HG03457 (cell line): ENCODE measurements around the gene FADS2.

Experiments
- ATAC-seq: cut with Tn5 transposase; IDR thresholded peaks from one replicate; pipeline ENCODE4 v1.9.1; 2021; ENCODE audit warnings: moderate number of reproducible peaks; ENCODE audit not compliant: unreplicated experiment

FADS2 gene

DNA sequence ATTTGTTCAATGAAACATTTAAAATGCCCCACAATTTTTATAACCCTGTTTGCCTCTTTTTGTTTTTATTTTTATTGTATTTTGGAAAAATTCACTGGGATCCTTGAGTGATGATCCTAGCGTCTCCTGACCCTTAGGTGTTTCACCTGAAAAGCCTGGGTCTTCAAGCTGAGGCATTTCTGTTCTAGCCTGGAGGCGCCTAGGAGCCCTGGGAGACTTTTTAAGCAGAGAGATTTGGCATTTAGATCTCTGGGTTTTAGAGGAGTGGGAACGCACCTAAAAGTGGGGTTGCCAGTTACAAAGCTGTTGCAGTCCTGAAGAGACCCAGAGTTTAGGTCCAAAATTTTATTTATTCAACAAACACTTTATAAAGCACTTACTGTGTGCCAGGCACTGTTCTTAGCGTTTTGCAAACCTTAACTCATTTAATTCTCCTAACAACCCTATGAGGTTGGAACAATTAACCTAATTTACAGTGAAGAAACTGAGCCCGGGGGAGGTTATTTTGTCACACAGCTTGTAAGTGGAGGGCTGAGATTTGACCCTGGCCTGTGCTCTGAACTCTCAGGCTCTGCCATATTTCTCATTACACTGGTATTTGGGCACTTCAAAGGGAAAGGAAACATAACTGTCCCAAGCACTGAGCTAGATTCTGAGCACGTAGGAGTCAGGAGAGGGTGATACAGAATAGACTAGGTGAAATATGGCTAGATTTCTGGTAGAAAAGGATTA lies 10.5 kb upstream of the FADS2 start:
- no peak for ATAC-seq

DNA sequence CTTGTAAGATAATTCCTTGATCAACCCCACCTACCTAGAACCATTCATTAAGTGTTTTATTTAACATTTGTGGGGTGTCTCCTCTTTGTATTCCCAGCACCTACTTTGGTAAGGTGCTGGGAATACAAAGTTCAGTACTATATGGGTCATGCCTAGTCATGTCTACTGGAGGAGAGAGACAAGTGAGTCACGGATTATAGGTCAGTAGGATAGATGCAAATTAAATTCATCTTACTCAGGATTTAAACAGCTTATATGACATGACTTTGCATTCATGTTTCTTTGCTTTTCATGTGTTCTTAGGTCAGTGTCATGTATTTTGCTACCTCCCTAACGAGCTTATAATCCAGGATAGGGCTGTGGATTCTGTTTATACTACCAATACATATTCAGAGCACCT lies 7.9 kb upstream of the FADS2 start:
- no peak for ATAC-seq

DNA sequence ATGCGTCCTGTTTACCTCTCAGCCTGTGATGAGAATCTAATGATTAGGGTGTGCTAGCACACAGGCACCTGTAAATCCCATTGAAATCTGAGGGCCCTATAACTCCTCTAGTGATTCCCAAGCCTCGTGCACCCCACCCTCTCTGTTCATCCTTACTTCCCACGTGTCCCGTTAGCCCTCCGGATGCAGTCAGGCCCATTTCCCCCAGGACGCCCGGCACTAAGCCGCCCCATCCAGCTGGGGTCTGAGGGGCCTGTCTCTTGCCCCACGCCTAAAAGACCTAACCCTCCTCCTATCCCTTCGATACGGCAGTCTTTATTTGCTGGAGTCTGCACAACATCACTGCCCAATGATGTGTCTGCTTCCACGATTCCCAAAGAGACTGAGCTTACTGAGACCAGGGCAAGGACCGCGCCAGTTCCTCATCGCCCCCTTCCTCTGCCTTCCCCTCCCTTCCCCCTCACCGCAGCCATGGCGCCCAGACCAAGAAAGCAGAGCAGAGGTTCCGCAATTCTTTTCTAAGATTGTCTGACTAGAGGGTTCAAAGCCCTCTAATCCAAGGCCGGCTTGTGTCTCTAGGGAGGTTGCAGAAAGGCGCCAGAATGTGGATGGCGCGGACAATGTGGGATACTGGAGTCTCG lies 1.1 kb upstream of the FADS2 start:
- ATAC-seq, result peak; percentile 5

DNA sequence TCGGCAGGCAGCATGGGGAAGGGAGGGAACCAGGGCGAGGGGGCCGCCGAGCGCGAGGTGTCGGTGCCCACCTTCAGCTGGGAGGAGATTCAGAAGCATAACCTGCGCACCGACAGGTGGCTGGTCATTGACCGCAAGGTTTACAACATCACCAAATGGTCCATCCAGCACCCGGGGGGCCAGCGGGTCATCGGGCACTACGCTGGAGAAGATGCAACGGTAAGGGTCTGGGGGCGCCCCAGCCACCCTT lies 204 bp downstream of the FADS2 start:
- ATAC-seq, result peak; percentile 3

DNA sequence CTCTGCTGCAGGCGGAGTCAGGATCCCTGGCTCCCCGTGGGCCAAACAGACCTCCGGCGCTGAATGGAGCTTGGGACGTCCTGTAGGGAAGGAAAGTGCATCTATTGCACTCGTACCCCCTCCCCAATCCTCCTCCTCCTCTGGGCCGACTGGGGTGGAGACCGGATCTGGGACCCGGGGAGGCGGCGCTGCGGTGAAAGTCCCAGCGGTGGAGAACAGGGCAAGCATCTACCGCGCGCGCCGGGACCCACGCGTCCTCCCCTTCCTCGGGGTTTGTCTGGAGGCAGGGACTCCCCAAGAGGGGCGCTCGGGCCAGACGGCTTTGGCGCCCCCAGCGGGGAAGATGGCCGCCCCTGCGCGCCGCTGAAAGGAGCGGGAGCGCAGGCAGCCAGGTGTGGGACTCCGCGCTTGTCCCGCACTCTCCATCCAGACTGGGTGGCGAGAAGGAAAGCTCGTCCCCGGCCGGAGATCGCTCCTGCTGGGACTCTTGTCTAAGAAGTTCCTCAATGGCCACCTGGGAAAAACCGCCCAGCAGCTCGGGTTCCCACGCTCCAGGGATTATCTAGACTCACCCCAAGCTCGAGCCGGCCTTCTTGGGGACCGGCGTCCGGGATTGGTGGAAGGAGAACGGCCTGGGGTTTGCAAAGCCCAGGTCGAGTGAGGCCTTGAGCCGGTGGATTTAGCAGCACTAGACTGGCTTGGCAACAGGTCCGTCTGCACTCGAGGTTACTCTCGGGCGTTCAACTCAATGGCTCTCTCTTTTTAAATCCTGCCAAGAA lies 718 bp downstream of the FADS2 start:
- no peak for ATAC-seq

DNA sequence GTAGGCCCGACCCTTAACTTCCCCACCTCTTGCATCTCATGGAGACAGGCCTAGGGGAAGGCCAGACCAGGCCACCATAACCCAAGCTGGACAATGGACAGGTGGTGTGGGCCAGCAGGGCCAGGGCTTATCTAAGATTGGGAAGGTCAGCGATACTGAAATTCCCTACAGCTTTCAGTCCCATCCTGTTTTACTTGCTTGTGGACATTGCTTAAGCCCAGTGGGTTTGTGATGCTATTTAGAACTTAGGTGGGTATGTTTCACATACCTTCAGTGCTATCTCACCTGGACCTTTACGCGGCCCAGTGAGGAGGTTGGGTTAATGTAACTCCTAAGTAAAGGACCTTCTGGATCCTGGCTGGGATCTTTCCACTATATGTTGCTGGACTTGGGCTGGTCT lies 1.7 kb downstream of the FADS2 start:
- no peak for ATAC-seq

DNA sequence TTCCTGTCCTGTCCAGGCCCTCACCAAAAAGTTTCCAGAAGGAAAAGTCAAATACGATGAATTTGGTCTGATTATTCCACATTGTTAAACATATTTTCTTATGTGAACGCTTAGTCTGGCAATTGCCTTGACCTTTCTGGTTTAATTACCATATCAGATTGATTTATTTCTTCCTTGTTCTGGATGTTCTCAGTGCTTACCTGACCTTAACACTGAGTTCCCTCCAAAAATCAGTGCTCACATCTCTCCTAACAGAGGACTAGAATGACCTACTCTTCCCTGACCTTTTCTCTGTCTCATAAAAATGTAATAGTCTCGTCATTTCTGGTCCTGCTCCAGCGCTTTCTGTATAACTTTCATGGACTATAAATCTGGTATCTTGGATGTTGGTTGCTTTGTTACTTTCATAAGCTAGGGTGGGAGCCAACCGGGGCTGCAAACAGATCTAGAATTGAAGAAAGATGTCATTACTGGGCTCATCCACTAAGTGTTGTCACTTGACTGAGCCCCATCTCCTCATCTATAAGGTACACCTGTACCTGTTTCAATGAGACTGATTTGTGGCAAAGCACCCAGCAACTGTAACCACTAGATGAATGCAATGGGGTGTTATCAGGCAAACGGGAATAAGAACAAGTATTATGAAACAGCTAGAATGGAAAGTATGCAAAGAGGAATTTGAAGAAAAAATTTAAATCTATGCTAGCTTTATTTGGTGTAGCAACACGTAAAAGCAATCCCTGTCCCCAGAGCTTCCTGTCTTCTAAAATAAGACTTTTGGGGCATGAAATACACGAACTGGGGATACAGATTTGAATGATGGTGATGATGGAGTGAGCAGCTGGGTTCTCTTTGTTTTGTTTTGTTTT lies 2.4 kb downstream of the FADS2 start:
- no peak for ATAC-seq

DNA sequence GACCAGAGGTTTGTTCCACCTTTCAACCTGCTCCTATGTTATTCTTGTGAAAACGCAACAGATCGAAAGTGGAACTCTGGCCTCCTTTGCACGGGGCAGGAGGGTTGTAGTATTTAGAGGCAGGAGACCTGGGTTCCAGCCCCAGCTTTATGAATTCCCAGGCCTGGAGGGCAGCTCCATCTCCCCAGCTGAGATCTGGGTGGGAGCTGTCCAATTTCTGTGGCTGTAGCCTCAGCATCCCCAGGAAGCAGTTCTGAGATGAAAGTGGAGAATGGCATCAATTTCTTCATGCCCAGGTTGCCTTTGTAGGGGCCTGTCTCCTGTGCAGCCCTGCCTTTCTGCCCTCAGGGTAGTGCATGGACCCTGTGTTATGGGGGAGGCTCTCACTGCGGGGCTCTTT lies 4.1 kb downstream of the FADS2 start:
- ATAC-seq, result no peak

DNA sequence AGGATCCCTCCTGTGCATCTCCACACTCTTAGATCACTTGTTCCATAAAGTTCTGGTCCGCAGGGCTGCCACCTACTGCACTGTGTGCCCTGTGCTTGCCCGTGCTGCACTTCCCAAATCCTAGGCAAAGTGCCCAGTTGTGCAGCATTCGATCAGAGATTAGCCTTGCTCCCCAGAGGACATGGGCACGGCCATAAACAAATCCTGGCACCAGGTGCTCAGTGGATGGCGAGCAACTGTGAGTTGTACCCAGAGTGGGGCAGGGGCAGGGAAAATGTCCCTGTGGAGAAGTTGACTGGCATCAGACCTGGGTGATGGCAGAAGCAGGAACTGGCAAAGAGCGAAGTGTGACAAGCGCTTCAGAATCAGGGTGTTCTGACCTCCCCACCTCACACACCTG lies 4.7 kb downstream of the FADS2 start:
- ATAC-seq, result no peak

DNA sequence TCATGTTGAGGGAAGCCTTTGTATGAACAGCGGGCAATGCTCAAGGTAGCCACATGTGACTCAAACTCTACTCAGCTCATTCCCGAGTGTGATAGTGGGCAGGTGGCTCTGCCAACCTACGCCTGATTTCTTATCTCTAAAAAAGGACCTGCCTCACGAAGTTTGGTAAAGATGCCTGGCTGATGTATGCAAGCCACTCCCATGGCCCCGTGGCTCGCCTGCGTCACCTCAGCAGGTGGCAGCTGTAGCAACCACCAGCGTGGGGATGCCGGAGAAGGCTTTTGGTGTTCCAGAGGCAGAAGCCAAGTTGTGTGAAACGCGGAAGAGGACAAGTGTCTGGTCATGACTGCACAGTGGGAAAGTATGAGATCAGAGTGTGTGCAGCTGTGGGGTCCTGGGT lies 5.4 kb downstream of the FADS2 start:
- no peak for ATAC-seq

DNA sequence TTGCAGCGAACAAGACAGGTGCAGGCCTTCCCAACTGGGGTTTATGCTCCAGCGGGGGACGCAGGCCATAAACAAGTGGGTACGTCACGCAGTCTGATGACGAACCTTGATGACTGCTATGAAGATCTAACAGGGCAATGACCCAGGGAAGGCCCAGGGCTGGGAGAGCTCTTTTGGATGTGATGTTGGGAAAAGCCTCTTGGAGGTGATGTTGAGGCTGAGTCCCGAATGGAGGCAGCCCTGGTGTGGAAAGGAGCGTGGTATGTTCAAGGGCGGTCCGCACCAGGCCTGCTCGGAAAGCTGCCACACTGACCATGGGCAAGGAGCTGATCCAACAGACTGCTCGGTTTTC lies 5.8 kb downstream of the FADS2 start:
- no peak for ATAC-seq

DNA sequence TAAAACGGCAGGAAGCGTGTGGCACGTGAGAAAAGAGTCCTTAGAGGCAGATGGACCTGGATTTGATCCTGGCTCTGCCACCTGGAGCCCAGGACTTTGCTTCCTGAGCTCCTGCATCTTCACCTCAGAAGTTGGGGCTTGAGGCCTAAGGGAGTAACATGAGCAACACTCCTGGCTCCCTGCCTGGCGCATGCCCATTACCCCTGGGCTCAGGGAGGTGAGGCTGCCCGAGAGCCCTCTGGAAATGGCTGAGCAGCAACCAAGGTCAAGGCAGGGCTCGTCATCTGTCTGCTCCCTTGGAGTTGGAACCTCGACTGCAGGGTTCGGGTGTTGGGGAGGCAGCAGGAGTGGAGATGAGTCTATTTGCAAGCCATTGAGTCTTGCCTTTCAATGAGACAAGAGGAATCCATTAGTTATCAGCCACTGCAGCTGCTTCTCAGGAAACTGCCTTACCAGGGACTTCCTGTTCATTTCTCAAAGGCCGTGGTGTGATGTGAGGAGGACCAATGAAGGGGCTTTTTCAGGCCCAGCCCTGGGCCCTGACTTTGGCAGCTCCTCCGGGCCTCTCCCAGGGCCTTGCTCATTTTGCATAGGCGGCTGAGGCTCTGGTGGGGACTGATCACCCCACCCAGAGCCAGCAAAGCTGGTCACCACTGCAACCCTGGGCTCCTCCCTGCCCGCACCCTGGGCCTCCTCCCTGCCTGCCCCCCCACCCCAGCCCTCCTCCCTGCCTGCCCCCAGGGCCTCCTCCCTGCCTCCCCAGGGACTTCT lies 6.4 kb downstream of the FADS2 start:
- ATAC-seq, result peak; percentile 80

DNA sequence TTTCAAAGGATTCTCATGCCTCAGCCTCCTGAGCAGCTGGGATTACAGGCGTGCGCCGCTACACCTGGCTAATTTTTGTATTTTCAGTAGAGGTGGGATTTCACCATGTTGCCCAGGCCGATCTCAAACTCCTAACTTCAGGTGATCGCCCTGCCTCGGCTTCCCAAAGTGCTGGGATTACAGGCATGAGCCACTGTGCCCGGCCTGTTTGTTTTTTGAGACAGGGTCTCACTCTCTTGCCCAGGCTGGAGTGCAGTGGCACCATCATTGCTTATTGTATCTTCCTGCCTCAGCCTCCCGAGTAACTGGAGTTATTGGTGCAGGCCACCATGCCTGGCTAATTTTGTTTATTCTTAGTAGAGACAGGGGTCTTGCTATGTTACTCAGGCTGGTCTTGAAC lies 8.1 kb downstream of the FADS2 start:
- no peak for ATAC-seq

DNA sequence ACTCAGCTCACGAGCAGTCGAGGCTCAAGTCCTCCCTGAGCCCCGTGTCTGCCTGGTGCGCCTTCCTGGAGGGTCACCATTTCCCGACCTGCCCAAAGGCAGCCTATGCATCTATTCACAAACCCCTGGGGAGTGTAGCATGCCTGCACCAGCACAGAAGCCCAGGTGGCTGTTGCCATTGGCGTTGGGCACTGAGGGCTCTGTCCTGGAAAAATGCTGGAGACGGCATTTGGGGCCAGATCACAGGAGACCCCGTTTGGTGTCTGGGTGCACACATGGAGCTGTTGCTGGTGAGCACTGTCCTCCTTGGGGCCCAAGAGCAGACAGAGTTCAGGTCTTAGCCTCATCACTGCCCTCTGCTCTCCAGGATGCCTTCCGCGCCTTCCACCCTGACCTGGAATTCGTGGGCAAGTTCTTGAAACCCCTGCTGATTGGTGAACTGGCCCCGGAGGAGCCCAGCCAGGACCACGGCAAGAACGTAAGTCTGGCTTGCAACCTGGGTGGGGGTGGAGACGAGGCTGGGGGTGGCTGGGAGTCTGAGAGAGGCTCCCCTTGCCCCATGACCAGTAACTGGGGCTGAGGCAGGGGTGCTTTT lies 9.4 kb downstream of the FADS2 start:
- ATAC-seq, result no peak

DNA sequence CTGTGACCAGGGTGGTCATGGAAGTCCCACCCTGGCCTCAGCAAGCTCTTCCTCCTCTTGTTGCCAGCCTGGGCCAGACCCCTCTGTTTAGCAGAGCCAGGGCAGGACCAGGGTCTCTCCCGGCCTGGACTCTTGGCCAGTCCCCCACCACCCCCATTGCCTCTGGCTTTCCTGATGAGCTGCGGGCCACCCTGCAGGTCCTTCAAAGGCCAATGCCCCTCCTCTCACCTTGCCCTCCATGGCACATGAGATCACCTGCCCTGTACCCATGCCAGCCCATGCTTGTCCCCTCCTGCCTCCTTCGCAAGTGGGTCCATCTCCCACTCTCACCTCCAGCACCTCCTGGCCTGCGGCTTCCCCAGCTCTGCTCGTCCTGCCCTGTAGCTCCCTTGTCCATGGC lies 10.4 kb downstream of the FADS2 start:
- ATAC-seq, result no peak

DNA sequence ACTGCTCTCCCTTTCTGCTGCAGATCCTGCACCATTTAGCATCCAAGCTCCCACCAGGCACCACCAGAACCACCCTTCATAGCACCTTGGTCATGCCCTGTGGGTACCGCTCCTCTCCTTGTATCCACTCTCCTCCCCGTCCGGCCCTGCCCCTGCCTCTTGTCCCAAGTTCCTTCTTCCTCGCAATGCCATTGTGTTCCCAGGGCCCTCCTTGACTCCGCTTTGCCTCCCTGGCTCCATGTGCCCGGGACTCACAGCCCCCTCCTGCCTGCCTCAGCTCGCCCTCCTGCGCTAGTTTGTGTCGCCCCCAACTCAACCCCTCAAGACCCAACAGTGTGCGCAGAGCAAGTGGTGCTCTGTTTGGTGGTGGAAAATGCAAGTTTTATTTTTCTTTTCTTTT lies 10.8 kb downstream of the FADS2 start:
- no peak for ATAC-seq

DNA sequence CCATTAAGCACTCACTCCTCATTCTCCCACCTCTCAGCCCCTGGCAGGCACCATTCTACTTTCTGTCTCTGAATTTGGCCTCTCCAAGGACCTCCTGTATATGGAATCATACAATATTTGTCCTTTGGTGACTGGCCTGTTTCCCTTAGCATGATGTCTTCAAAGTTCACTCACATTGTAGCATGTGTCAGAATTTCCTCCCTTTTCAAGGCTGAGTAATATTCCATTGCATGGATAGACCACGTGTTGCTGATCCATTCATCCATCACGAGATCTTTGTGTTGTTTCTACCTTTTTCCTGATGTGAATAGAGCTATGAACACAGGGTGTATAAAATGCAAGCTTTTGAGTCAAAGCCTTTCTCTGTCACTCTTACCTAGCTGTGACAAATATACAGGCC lies 11.6 kb downstream of the FADS2 start:
- no peak for ATAC-seq

DNA sequence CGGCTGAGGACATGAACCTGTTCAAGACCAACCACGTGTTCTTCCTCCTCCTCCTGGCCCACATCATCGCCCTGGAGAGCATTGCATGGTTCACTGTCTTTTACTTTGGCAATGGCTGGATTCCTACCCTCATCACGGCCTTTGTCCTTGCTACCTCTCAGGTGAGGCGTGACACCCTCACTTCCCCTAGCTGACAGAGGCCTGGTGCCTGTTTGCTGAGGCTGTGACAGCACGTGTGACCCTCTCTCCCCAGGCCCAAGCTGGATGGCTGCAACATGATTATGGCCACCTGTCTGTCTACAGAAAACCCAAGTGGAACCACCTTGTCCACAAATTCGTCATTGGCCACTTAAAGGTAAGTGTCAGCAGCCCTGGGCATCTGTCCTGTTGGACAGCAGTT lies 12.3 kb downstream of the FADS2 start:
- no peak for ATAC-seq

DNA sequence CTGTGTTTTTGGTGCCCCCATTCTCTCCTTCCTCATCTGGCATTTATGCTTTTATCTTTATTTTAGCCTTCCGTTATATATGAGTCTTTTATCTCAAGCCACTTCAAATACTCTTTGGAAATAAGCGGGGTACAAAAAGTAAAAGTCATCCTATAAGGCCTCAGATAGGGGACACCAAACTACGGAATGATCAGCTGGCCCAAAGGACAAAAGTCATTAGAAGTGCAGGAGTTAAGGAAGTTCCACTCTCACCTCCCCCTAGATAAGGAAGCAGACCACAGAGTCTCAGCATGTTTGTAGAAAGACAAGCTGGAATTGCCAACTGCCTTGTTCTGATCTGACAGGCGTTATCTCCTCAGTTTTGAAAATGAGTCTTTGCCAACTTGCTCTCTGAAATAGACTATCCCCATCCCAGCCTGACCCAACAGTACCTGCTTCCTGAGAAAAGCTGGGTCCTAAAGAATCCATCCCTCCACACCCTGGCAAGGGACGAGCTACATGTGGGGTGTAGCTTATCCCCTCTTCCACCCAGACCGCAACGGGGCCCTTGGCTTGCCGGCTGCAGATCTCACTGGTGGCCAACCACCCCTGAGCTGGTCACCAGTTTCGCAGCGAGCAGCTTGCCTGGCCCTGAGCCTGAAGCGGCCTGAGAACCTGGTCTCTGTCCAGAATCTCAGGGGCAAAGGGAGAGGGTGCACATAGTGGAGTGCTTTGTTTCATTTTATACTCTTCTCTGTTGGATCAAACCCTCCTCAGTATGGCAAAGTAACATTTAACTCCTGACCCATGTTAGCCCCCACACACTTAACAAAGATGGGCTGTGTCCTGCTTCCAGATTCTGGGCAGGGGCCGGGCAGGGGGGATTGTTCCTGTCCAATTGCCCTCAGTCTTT lies 13.8 kb downstream of the FADS2 start:
- ATAC-seq, result no peak

DNA sequence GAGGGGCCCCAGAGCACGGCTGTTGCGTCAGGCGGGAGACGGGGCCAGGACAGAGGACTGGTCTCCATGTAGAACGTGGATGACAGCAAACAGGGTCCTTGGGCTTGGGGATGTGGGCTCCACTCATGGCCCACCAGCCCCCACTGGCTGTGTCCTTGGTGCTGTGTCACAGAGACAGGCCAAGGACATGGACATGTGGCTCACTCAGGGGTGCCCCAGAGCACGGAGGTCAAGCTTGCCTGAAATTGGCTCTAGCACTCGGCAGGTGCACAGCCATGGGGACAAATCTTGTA lies 14.4 kb downstream of the FADS2 start:
- ATAC-seq, result no peak
